ENCODE measurements around the gene TEX53.

GRCh38 chr9:114682846-114683245, 25.2 kb upstream of the TEX53 start:
- no peak for TF ChIP-seq OSR1 (CRISPR knock-in tag; IDR thresholded peaks at IDR 0.05)
- TF ChIP-seq ZFP30 (CRISPR knock-in tag; IDR thresholded peaks at IDR 0.05): no peak
- no peak for TF ChIP-seq ZNF565 (CRISPR knock-in tag; conservative IDR thresholded peaks at IDR 0.05; ENCODE audit: low read depth)
- no peak for TF ChIP-seq PATZ1 (CRISPR knock-in tag; IDR thresholded peaks at IDR 0.05; ENCODE audit: borderline replicate concordance)
- TF ChIP-seq CSDC2 (CRISPR knock-in tag; IDR thresholded peaks at IDR 0.05): no peak
- TF ChIP-seq BACH2 (CRISPR knock-in tag; IDR thresholded peaks at IDR 0.05; ENCODE audit: borderline replicate concordance): no peak
- no peak for TF ChIP-seq TOX (CRISPR knock-in tag; IDR thresholded peaks at IDR 0.05; ENCODE audit: borderline replicate concordance)

All from SK-N-SH treated with all-trans-retinoic acid at 6 μM for 48 hours (cell line).